ENCODE data around the gene SLC9A3.

- TF ChIP-seq CTCF (IDR thresholded peaks at IDR 0.05; ENCODE audit: borderline replicate concordance, extremely low read depth, low read length, poor library complexity, severe bottlenecking): no peak
- no peak for TF ChIP-seq EZH2 (IDR thresholded peaks at IDR 0.05; ENCODE audit: borderline replicate concordance, low read depth, low read length, severe bottlenecking)
These were observed 6.0 kb upstream of the SLC9A3 start for GRCh38 chr5:530001-530955.

All from DND-41 (cell line).